K562 (cell line): ENCODE results near the gene OCIAD2. TPM values are rescaled to one million over a fixed set of nuclear protein-coding genes. Genes with fewer than 3 reads are reported as not detected.

Experiments used
- ATAC-seq: fragments of 200-7000 bp; cut with Tn5 transposase; 3 replicates; pipeline ENCODE4 v1.9.1; 2020; ENCODE audit warnings: moderate library complexity
- BruUV-seq: library from RNA; stranded (reverse); fragments of 400-500 nt; replicated peaks from 2 replicates; lab custom pipeline; 2021; lab: Mats Ljungman, UMichigan
- CTCF ChIA-PET: fragments of 300-600 bp; formaldehyde crosslinking; extraction: SDS; loops from one replicate; lab custom pipeline; 2021; ENCODE audit warnings: low intra/inter-chr PET ratio; lab: Yijun Ruan, JAX
- POLR2A ChIA-PET: fragments of 300-600, 350-650 bp; sonication (Branson Sonifier 250); formaldehyde crosslinking; extraction: SDS; loops from one replicate; lab custom pipeline; 2021; ENCODE audit warnings: antibody characterized with exemption, inconsistent platforms; lab: Yijun Ruan, JAX
- DNase-seq, 4 experiments: peaks; one replicate each; pipeline versions ENCODE4 v3.0.0 to v3.0.0-alpha.2; 2011 to 2018; ENCODE audit warnings: low spot score in 3 of 4, mixed read lengths in 3 of 4; ENCODE audit errors: extremely low read depth in 1 of 4
- FAIRE-seq: peaks from 2 replicates; lab custom pipeline; 2011; peaks lifted over from hg19 to GRCh38; lab: Jason Lieb, UNC
- H2AFZ ChIP-seq: 2 replicates; pipeline ENCODE4 v1.6.0; 2011; ENCODE audit warnings: low read depth, low read length, control low read depth, inconsistent platforms
- H3K27ac ChIP-seq: fragments of 200-600 bp; 3 replicates; pipeline ENCODE4 v1.8.0; 2011; ENCODE audit warnings: low read depth, mild to moderate bottlenecking, control low read depth, inconsistent platforms, low read length, moderate library complexity, mixed read lengths; ENCODE audit errors: extremely low read depth
- H3K27me3 ChIP-seq, 2 experiments: fragments of 300-600 bp in 1 of 2; 2 replicates in 1 of 2; 3 replicates in 1 of 2; pipeline versions ENCODE4 v1.6.0 to v1.8.0; 2011; ENCODE audit warnings: inconsistent platforms in 2 of 2, low read length in 2 of 2, mild to moderate bottlenecking in 1 of 2, mixed read lengths in 1 of 2, moderate library complexity in 1 of 2; ENCODE audit not compliant: control insufficient read depth in 2 of 2, insufficient read depth in 2 of 2
- H3K36me3 ChIP-seq: fragments of 300-600 bp; 3 replicates; pipeline ENCODE4 v1.8.0; 2011; ENCODE audit warnings: mild to moderate bottlenecking, low read length, inconsistent platforms; ENCODE audit not compliant: control insufficient read depth, insufficient read depth
- H3K4me1 ChIP-seq, 2 experiments: fragments of 200-600 bp in 1 of 2; replicated peaks in 1 of 2; 2 replicates in 1 of 2; 3 replicates in 1 of 2; pipeline versions ENCODE4 v1.5.1 to v1.8.0; 2011; ENCODE audit warnings: inconsistent platforms in 2 of 2, low read length in 2 of 2, mild to moderate bottlenecking in 1 of 2, mixed read lengths in 1 of 2, moderate library complexity in 1 of 2; ENCODE audit not compliant: control insufficient read depth in 2 of 2, insufficient read depth in 2 of 2
- H3K4me2 ChIP-seq: 2 replicates; pipeline ENCODE4 v1.6.1; 2011; ENCODE audit warnings: low read length, control low read depth, inconsistent platforms, mixed read lengths; ENCODE audit not compliant: insufficient read depth
- H3K4me3 ChIP-seq: fragments of 200-600 bp; sonication (generic), shearing (Covaris generic); 2 replicates; pipeline ENCODE4 v1.5.1; 2016; ENCODE audit warnings: control low read depth, inconsistent platforms
- H3K79me2 ChIP-seq: fragments of 200-600 bp; 3 replicates; pipeline ENCODE4 v1.8.0; 2011; ENCODE audit warnings: low read length, inconsistent platforms; ENCODE audit not compliant: control insufficient read depth, insufficient read depth
- H3K9ac ChIP-seq, 2 experiments: 2 replicates each; pipeline versions ENCODE4 v1.6.0 to v1.6.1; 2011; ENCODE audit warnings: low read depth in 2 of 2, low read length in 2 of 2, control low read depth in 1 of 2, inconsistent platforms in 1 of 2, mild to moderate bottlenecking in 1 of 2, mixed read lengths in 1 of 2; ENCODE audit not compliant: insufficient read depth in 1 of 2
- H3K9me1 ChIP-seq: one replicate; pipeline ENCODE4 v1.6.0; 2011; ENCODE audit warnings: inconsistent platforms, mild to moderate bottlenecking, low read length, moderate library complexity; ENCODE audit not compliant: control insufficient read depth, insufficient read depth
- H3K9me3 ChIP-seq: replicated peaks from 2 replicates; pipeline ENCODE4 v1.5.1; 2011; ENCODE audit warnings: low read depth, low read length, inconsistent platforms; ENCODE audit not compliant: control insufficient read depth, insufficient read depth
- H4K20me1 ChIP-seq: replicated peaks from 2 replicates; pipeline ENCODE4 v1.6.1; 2011; ENCODE audit warnings: low read length, inconsistent platforms, mixed read lengths; ENCODE audit not compliant: control insufficient read depth, insufficient read depth
- NR1H2 ChIP-seq: sonication (generic); formaldehyde crosslinking; IDR thresholded peaks from 2 replicates; pipeline ENCODE4 v1.4.0; 2020; ENCODE audit warnings: mild to moderate bottlenecking, missing genetic modification reagents
- SMC3 ChIP-seq: conservative IDR thresholded peaks from 2 replicates; pipeline ENCODE4 v1.6.1; 2011; ENCODE audit warnings: low read depth, low read length, improper control_type of control experiment; ENCODE audit not compliant: insufficient read depth
- YBX1 ChIP-seq: fragments of 450-650 bp; IDR thresholded peaks from 2 replicates; pipeline ENCODE4 v1.7.1; 2016; ENCODE audit warnings: mild to moderate bottlenecking
- ZNF175 ChIP-seq: fragments of 200-800 bp; sonication (Bioruptor generic); IDR thresholded peaks from 2 replicates; pipeline ENCODE4 v1.6.1; 2016; ENCODE audit warnings: low read depth, mild to moderate bottlenecking, missing genetic modification characterization, missing compliant biosample characterization
- ZNF274 ChIP-seq: IDR thresholded peaks from 2 replicates; pipeline ENCODE4 v1.6.1; 2011; ENCODE audit warnings: low read depth, mild to moderate bottlenecking, low read length, moderate library complexity, borderline replicate concordance
- WGBS: fragments of 100-300 bp; shearing (Covaris generic); methylation state at CpG from one replicate; pipeline ENCODE4 v1.1.6; 2016; ENCODE audit warnings: low coverage, mixed read lengths; ENCODE audit not compliant: insufficient coverage; ENCODE audit errors: missing lambda C conversion rate; 5-methylcytosine and 5-hydroxymethylcytosine counted together
- in situ Hi-C: fragments of 300-500 bp; cut with MboI; formaldehyde crosslinking; loops from 4 replicates; pipeline ENCODE4 v1.15.0; 2018; ENCODE audit warnings: inconsistent platforms, mixed read lengths
- intact Hi-C: fragments of 100-400 bp; cut with micrococcal nuclease; formaldehyde crosslinking; loops from 2 replicates; pipeline ENCODE4 v1.14.2; 2022
- polyA plus RNA-seq, 8 experiments: library from polyadenylated mRNA; depleted of rRNA in 4 of 8; stranded (reverse) in 5 of 8; unstranded in 3 of 8; fragments of >200 nt; fragmentation: Nextera tagmentation in 2 of 8; fragmentation: Illumina TruSeq in 1 of 8; extraction: Ambion mirVana in 2 of 8; extraction: Trizol in 1 of 8; gene quantifications; 2 replicates each; pipeline versions ENCODE4 v1.2.1 to v1.2.3, GENCODE V29; 2011 to 2014; ENCODE audit warnings: inconsistent platforms in 1 of 8, missing spikeins in 1 of 8
- total RNA-seq, 7 experiments: library from RNA; depleted of rRNA in 6 of 7; stranded (reverse); fragments of >200 nt in 6 of 7; fragmentation: Illumina TruSeq in 2 of 7; extraction: Trizol in 2 of 7; gene quantifications; 2 replicates each; pipeline versions ENCODE4 v1.2.1 to v1.2.3, GENCODE V29; 2011 to 2021; ENCODE audit warnings: low replicate concordance in 1 of 7
- TF ChIP-seq, protein P1 (sequence below): fragments of 450-650 bp; formaldehyde crosslinking; IDR thresholded peaks from 2 replicates; pipeline ENCODE4 v1.4.0; 2020; ENCODE audit warnings: mild to moderate bottlenecking
- TF ChIP-seq, protein P2 (sequence below), 2 experiments: fragments of 450-650 bp; formaldehyde crosslinking in 1 of 2; IDR thresholded peaks; 2 replicates each; pipeline versions ENCODE4 v1.4.0 to v1.6.1; 2014 to 2020; ENCODE audit warnings: mild to moderate bottlenecking in 2 of 2, borderline replicate concordance in 1 of 2, low read depth in 1 of 2
- TF ChIP-seq, protein P3 (sequence below): fragments of 200-800 bp; sonication (Bioruptor generic); IDR thresholded peaks from 2 replicates; pipeline ENCODE4 v1.6.1; 2017; ENCODE audit warnings: missing genetic modification characterization, missing compliant biosample characterization

Gene OCIAD2
- total and polyA plus RNA-seq, 9 of the 15 experiments (the other 6 are each of a cell fraction or from before 2014, with no cell fraction given) = 0.11 to 0.98 TPM; not detected in 7

DNA sequence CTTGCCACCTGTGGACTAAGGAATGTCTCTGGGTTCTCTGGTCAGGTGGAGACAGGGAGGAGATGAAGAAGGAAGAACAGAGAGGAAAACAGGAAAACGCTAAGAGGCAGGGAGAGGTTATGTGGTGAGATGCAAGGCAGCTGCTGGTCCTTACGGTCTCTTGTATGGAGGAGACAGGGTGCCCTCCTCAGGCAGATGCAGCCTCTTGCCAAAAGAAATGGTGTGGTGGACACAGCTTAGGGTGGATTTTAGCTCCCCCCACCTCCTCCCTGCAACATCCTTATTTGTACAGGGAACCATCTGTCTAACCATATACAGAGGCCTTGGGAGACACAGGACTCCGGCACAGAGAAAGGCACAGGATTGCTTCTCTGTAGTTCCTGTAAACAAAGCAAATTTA is 9.7 kb downstream of the OCIAD2 start:
- Histone ChIP-seq H3K36me3 (no peaks in the 10 kb centered on the region), H3K4me3 (no peak overlapping the region), H2AFZ (no peak overlapping the region; the same call in 1 of the 2 replicates), H3K9ac (no peak overlapping the region; a peak in 1 of 4 replicates), H4K20me1 (no peaks in the 10 kb centered on the region), H3K79me2 (no peaks in the 10 kb centered on the region), H3K9me1 (no peaks in the 10 kb centered on the region), H3K4me1 (peaks cover 0 to 17% of the 10 kb centered on the region in 2 experiments; a peak in 3 of 5 replicates), H3K4me2 (no peak overlapping the region), H3K27ac (no peak overlapping the region), H3K27me3 (no peaks in the 10 kb centered on the region), H3K9me3 (no peaks in the 10 kb centered on the region)
- DNase-seq = peak in 2 of 4 experiments; percentile 32 to 49
- POLR2A ChIA-PET = interaction anchor here (0.6 kb wide), 1 partner anchor 362 kb away, joined by 4 read pairs; no protein-coding TSS in a partner anchor
- intact Hi-C loops = loop anchor here (2.0 to 5.0 kb wide), 3 partner anchors 65 to 318 kb away; partner anchors contain the start of genes FRYL and OCIAD1
- in situ Hi-C loops = no loop called here
- 47% methylated on average over 3 of the region's 3 CpGs for WGBS
- CTCF ChIA-PET = interaction anchor here (1.0 kb wide), 1 partner anchor 319 kb away, joined by 3 read pairs; no protein-coding TSS in a partner anchor
- no peak for FAIRE-seq
- peak; percentile 76 for ATAC-seq
- BruUV-seq = no TSS peak
- TF ChIP-seq ZNF274 = no peak
- no peak for TF ChIP-seq NR1H2 (CRISPR knock-in tag)
- no peak for TF ChIP-seq YBX1
- TF ChIP-seq, protein P1, sequence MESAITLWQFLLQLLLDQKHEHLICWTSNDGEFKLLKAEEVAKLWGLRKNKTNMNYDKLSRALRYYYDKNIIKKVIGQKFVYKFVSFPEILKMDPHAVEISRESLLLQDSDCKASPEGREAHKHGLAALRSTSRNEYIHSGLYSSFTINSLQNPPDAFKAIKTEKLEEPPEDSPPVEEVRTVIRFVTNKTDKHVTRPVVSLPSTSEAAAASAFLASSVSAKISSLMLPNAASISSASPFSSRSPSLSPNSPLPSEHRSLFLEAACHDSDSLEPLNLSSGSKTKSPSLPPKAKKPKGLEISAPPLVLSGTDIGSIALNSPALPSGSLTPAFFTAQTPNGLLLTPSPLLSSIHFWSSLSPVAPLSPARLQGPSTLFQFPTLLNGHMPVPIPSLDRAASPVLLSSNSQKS (CRISPR knock-in tag) = no peak
- TF ChIP-seq, protein P2, sequence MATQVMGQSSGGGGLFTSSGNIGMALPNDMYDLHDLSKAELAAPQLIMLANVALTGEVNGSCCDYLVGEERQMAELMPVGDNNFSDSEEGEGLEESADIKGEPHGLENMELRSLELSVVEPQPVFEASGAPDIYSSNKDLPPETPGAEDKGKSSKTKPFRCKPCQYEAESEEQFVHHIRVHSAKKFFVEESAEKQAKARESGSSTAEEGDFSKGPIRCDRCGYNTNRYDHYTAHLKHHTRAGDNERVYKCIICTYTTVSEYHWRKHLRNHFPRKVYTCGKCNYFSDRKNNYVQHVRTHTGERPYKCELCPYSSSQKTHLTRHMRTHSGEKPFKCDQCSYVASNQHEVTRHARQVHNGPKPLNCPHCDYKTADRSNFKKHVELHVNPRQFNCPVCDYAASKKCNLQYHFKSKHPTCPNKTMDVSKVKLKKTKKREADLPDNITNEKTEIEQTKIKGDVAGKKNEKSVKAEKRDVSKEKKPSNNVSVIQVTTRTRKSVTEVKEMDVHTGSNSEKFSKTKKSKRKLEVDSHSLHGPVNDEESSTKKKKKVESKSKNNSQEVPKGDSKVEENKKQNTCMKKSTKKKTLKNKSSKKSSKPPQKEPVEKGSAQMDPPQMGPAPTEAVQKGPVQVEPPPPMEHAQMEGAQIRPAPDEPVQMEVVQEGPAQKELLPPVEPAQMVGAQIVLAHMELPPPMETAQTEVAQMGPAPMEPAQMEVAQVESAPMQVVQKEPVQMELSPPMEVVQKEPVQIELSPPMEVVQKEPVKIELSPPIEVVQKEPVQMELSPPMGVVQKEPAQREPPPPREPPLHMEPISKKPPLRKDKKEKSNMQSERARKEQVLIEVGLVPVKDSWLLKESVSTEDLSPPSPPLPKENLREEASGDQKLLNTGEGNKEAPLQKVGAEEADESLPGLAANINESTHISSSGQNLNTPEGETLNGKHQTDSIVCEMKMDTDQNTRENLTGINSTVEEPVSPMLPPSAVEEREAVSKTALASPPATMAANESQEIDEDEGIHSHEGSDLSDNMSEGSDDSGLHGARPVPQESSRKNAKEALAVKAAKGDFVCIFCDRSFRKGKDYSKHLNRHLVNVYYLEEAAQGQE (IDR thresholded peaks at IDR 0.05; ENCODE audit: borderline replicate concordance) = peak; percentile 41; the same call in 1 of the 2 replicates
- TF ChIP-seq, protein P2 (CRISPR knock-in tag; IDR thresholded peaks at IDR 0.05; ENCODE audit: low read depth) = no peak
- TF ChIP-seq, protein P3, sequence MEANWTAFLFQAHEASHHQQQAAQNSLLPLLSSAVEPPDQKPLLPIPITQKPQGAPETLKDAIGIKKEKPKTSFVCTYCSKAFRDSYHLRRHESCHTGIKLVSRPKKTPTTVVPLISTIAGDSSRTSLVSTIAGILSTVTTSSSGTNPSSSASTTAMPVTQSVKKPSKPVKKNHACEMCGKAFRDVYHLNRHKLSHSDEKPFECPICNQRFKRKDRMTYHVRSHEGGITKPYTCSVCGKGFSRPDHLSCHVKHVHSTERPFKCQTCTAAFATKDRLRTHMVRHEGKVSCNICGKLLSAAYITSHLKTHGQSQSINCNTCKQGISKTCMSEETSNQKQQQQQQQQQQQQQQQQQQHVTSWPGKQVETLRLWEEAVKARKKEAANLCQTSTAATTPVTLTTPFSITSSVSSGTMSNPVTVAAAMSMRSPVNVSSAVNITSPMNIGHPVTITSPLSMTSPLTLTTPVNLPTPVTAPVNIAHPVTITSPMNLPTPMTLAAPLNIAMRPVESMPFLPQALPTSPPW (CRISPR knock-in tag) = peak; percentile 30; the same call in 1 of the 2 replicates
- TF ChIP-seq SMC3 = 0 out of 2 replicates have a peak, but pooled peaks have one; percentile 15
- no peak for TF ChIP-seq ZNF175 (CRISPR knock-in tag)
